GM12864 (cell line): Measurements from ENCODE around the gene VWA8.

Experiments
- DNase-seq: peaks from one replicate; pipeline ENCODE4 v3.0.0-alpha.2; 2011; ENCODE audit warnings: low read depth
- H3K4me3 ChIP-seq: 2 replicates; pipeline ENCODE4 v1.5.1; 2011; ENCODE audit warnings: mild to moderate bottlenecking, low read depth, low read length, control low read depth
- TF ChIP-seq, protein P1 (sequence below): IDR thresholded peaks from 2 replicates; pipeline ENCODE4 v1.5.1; 2011; ENCODE audit warnings: low read depth, mild to moderate bottlenecking, moderate library complexity, low read length, control low read depth, inconsistent platforms; ENCODE audit errors: missing control alignments

VWA8 gene

DNA sequence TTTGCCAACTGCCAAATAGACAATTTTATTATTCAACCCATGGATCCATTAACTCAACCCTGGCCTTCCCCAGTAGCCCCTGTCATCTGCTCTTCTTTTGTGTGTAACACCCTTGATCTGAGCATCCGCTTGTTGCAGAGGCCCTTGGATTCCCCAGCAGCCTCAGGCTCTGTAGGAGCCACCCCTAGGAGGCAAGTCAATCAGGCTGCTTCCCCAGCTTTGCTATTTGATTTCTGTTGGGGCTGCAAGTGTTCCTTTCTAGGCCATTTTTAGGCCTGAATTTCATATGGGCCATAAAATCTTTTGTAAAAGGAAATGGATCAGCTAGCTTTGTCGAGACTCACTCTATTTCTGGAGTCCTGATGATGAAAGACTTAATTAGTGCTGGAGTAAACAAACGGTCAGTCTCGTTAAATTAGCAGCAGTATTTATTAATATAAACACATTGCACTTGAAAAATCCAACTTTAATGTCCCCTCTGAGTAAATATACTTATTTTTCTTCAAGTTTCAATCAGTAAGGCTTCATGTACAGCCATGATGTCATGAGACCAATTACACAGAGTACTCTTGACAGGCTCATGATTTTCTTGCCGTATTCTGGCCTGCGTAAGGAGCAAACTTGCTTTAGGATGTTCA lies 398.2 kb downstream of the VWA8 start:
- H3K4me3 ChIP-seq: no peak overlapping the region
- no peak for DNase-seq
- TF ChIP-seq, protein P1, sequence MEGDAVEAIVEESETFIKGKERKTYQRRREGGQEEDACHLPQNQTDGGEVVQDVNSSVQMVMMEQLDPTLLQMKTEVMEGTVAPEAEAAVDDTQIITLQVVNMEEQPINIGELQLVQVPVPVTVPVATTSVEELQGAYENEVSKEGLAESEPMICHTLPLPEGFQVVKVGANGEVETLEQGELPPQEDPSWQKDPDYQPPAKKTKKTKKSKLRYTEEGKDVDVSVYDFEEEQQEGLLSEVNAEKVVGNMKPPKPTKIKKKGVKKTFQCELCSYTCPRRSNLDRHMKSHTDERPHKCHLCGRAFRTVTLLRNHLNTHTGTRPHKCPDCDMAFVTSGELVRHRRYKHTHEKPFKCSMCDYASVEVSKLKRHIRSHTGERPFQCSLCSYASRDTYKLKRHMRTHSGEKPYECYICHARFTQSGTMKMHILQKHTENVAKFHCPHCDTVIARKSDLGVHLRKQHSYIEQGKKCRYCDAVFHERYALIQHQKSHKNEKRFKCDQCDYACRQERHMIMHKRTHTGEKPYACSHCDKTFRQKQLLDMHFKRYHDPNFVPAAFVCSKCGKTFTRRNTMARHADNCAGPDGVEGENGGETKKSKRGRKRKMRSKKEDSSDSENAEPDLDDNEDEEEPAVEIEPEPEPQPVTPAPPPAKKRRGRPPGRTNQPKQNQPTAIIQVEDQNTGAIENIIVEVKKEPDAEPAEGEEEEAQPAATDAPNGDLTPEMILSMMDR: no peak

DNA sequence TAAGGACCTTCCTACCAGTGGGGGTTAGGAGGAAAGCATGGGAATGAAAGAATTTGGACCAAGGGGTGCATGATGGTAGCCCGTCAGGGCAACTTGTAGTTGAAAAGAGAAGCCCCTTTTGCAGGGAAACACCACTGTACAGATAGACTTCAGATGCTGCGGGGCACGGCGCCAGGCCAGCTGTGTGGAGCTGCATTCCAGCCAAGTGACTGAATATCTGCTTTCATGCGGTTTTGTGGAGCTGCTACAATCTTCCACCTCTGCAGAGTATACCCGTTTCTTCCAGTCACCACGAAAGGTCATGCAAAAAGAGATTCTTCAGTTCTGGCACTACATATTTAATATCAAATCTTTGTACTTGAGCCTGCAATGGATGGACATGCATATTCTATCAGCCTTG lies 398.8 kb downstream of the VWA8 start:
- no peak overlapping the region for H3K4me3 ChIP-seq
- TF ChIP-seq, protein P1: no peak
- no peak for DNase-seq

DNA sequence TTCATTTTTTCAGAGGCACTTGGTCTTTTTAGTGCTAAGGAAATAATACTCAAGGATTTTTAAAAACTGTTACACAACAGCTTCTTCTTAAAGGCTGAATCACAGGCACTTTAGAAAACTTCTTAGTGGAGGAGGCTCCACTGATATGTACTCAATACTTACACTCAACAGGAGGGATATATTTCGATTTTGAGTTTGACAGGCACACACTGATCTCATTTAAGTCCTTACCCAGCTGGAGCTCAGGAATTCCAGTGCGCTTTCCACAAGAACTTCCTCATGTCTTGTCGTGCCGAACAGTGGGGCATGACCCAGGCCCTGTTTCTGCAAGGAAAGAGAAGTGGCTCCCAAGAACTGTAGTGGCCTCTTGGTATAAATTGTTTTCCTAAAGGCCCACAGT lies 399.7 kb downstream of the VWA8 start:
- TF ChIP-seq, protein P1: no peak
- DNase-seq: no peak
- no peak overlapping the region for H3K4me3 ChIP-seq

DNA sequence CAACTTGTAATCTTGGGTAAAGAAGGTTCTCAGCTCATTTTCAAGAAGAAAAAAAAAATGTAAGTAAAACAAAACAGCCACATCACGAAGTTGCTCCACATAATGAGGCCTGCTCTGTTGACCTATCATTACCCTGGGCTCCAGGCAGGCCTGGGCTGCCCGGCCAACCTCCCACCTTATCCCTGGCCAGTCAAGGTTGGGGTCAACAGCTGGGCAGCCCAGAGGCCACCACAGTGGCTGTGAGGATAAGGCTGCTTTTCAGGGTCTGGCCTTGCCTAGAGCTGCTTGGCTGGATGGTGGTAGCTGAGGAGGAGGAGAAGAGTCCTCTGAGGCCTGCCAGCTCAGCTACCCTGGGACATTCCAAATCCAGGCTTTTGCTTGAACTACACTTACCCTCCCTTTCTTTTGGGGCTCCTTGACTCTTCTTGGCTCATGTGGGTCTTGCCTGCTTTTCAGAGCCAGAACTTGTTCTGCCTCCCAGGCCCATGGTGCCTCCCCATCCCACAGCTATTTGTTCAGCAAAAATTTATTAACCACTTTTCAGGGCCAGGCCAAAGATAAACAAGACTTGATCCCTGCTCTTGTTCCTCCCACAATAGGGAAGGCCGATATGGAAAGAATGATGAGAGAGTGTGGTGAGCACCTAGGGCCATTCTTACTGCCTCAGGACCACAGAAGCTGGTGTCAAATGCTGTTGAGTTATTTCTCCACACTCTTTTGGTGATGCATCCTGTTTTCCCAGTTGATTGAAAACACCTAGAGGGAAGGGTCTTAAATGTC lies 401.9 kb downstream of the VWA8 start:
- DNase-seq: no peak
- TF ChIP-seq, protein P1: no peak
- no peak overlapping the region for H3K4me3 ChIP-seq

DNA sequence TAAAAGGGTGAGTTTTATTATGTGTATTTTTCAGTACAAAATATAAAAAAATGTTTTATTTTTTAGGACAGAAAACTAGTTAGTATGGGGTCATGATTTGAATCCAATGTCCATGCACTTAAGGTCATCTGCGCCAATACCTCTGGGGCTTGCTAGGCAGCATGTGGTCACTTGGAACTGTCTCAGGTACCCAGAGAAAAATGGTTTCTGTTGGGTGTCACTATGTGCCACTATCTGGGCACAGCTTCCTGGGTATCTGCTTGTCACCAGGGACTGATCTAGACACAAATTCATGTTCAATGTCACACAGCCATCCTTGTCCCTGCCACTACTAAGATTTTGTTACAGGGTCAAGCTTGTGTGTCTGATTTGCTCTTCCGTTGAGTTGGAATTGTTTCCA lies 403.2 kb downstream of the VWA8 start:
- TF ChIP-seq, protein P1: no peak
- DNase-seq: no peak

DNA sequence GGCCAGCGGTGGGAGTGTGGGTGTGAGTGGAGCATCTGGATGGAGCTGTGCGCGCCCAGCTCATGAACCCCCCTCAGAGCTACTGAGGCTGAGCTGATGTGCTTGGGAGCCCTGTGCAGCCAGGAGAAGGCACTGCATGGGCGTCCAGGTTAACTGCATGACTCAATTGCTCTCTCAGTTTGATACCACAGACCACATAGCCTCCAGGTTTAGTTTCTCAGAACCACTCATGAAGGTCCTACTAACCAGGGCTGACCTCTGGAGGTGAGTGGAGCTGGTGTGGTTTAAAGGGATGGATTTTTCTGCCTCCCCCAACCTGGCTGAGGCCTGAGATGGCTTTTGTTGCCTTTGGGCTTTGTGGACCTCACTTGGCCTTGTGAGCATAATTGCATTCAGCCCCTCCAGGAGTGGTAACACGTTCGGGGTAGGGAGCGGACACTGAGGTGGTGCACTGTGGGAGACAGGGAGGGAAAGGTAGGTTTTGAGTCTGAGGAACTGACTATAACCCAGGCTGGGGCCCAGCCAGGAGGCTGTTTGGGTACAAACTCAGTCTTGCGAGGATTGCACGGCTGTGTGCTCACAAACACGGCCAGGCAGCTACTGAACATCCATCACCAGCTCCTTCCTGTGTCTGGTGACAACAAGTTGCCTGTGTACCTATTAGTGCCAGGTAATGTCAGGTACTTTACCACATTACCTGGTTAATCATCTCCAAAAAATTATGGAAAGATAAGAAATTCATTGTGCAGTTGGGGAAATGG lies 406.1 kb downstream of the VWA8 start:
- H3K4me3 ChIP-seq: no peak overlapping the region
- TF ChIP-seq, protein P1: peak; percentile 33
- peak; percentile 79 for DNase-seq

More for the DNA sequence above, 403.2 kb downstream of the VWA8 start:
- H3K4me3 ChIP-seq: no peak overlapping the region
